Suppressor macrophage treated with lipopolysaccharide for 1 hour (primary cell): Measurements from ENCODE around the gene VNN1.
"Not testable (repeated sequence)": the region's sequence is repeated elsewhere in the genome, so short reads cannot be mapped to it uniquely, and the experiment has no call there.

Source experiments
- DNase-seq, 3 donors: peaks; one replicate each; pipeline ENCODE4 v3.0.0-alpha.2; 2020 to 2022

VNN1 gene

GRCh38 chr6:132669690-132670291, 44.1 kb downstream of the VNN1 start:
- DNase-seq = peak; percentile 62 to 89 (median 85)

- DNase-seq = no peak
These were observed 47.7 kb downstream of the VNN1 start for GRCh38 chr6:132666118-132666517.

GRCh38 chr6:132664309-132665034, 49.4 kb downstream of the VNN1 start:
- DNase-seq = no peak

GRCh38 chr6:132663661-132664060, 50.2 kb downstream of the VNN1 start:
- DNase-seq = no peak

GRCh38 chr6:132661906-132662305, 51.9 kb downstream of the VNN1 start:
- DNase-seq = no peak

- DNase-seq = no peak
These were observed 54.8 kb downstream of the VNN1 start, which contains the start of gene TAAR1 for GRCh38 chr6:132659082-132659481. TAAR1 (minus strand) TSS chr6:132659182; CDS start chr6:132646003, 13,179 bp downstream.

GRCh38 chr6:132651062-132651461, 62.8 kb downstream of the VNN1 start:
- peak; percentile 55 to 79 (median 69) for DNase-seq

- no peak for DNase-seq
These were observed 63.4 kb downstream of the VNN1 start for GRCh38 chr6:132650429-132650828.

GRCh38 chr6:132648828-132649227, 65.0 kb downstream of the VNN1 start:
- no peak for DNase-seq

GRCh38 chr6:132648356-132648755, 65.5 kb downstream of the VNN1 start:
- peak; percentile 15 to 70 (median 29) for DNase-seq

GRCh38 chr6:132643547-132643946, 70.3 kb downstream of the VNN1 start:
- DNase-seq = no peak

GRCh38 chr6:132637135-132637534, 76.7 kb downstream of the VNN1 start:
- DNase-seq = not testable (repeated sequence)

- DNase-seq = not testable (repeated sequence)
These were observed 77.9 kb downstream of the VNN1 start for GRCh38 chr6:132635906-132636305.

- DNase-seq = not testable (repeated sequence)
These were observed 78.6 kb downstream of the VNN1 start for GRCh38 chr6:132635288-132635687.

GRCh38 chr6:132634796-132635195, 79.1 kb downstream of the VNN1 start:
- DNase-seq = peak; percentile 14 to 51 (median 30)

- DNase-seq = no peak
These were observed 80.5 kb downstream of the VNN1 start for GRCh38 chr6:132633362-132633761.
